ENCODE measurements around the gene ANKRD30A.

Gene ANKRD30A

GRCh38 chr10:37220866-37221265 lies 95.5 kb downstream of the ANKRD30A start:
- no peaks in the 10 kb centered on the region for H3K36me3 ChIP-seq (ENCODE audit: insufficient read depth, low read length)
- H3K27me3 ChIP-seq (ENCODE audit: insufficient read depth, low read length, poor library complexity), result no peaks in the 10 kb centered on the region
- no peaks in the 10 kb centered on the region for H3K79me2 ChIP-seq (ENCODE audit: insufficient read depth, low read length)
- TF ChIP-seq, protein P1, sequence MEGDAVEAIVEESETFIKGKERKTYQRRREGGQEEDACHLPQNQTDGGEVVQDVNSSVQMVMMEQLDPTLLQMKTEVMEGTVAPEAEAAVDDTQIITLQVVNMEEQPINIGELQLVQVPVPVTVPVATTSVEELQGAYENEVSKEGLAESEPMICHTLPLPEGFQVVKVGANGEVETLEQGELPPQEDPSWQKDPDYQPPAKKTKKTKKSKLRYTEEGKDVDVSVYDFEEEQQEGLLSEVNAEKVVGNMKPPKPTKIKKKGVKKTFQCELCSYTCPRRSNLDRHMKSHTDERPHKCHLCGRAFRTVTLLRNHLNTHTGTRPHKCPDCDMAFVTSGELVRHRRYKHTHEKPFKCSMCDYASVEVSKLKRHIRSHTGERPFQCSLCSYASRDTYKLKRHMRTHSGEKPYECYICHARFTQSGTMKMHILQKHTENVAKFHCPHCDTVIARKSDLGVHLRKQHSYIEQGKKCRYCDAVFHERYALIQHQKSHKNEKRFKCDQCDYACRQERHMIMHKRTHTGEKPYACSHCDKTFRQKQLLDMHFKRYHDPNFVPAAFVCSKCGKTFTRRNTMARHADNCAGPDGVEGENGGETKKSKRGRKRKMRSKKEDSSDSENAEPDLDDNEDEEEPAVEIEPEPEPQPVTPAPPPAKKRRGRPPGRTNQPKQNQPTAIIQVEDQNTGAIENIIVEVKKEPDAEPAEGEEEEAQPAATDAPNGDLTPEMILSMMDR (IDR thresholded peaks at IDR 0.05; ENCODE audit: borderline replicate concordance, extremely low read depth, low read length, poor library complexity, severe bottlenecking), result no peak
- no peak for TF ChIP-seq EZH2 (IDR thresholded peaks at IDR 0.05; ENCODE audit: borderline replicate concordance, low read depth, low read length, severe bottlenecking)
- no peak overlapping the region for H3K9ac ChIP-seq (ENCODE audit: low read depth, low read length)
- ATAC-seq (ENCODE audit: insufficient read depth, low read depth) (no peak), DNase-seq (no peak)
- no peaks in the 10 kb centered on the region for H4K20me1 ChIP-seq (ENCODE audit: insufficient read depth, low read length)
- no peak overlapping the region for H3K27ac ChIP-seq (ENCODE audit: low read length)
- H3K4me3 ChIP-seq (ENCODE audit: low read depth in 1 of 2, low read length in 2 of 2), result no peak overlapping the region
- H3K4me2 ChIP-seq (ENCODE audit: insufficient read depth, low read length), result no peak overlapping the region
- H2AFZ ChIP-seq (ENCODE audit: low read depth, low read length), result no peak overlapping the region
- no peaks in the 10 kb centered on the region for H3K9me3 ChIP-seq (ENCODE audit: insufficient read depth, low read length, severe bottlenecking)
- H3K4me1 ChIP-seq (ENCODE audit: insufficient read depth, low read length), result no peaks in the 10 kb centered on the region

GRCh38 chr10:37222046-37222445 lies 96.6 kb downstream of the ANKRD30A start:
- ATAC-seq (ENCODE audit: insufficient read depth, low read depth), result no peak
- no peak overlapping the region for H3K9ac ChIP-seq (ENCODE audit: low read depth, low read length)
- no peak for DNase-seq
- H2AFZ ChIP-seq (ENCODE audit: low read depth, low read length), result no peak overlapping the region
- no peaks in the 10 kb centered on the region for H3K79me2 ChIP-seq (ENCODE audit: insufficient read depth, low read length)
- no peak overlapping the region for H3K4me2 ChIP-seq (ENCODE audit: insufficient read depth, low read length)
- H3K9me3 ChIP-seq (ENCODE audit: insufficient read depth, low read length, severe bottlenecking), result no peaks in the 10 kb centered on the region
- H4K20me1 ChIP-seq (ENCODE audit: insufficient read depth, low read length), result no peaks in the 10 kb centered on the region
- H3K36me3 ChIP-seq (ENCODE audit: insufficient read depth, low read length), result no peaks in the 10 kb centered on the region
- TF ChIP-seq, protein P1 (IDR thresholded peaks at IDR 0.05; ENCODE audit: borderline replicate concordance, extremely low read depth, low read length, poor library complexity, severe bottlenecking), result no peak
- no peak for TF ChIP-seq EZH2 (IDR thresholded peaks at IDR 0.05; ENCODE audit: borderline replicate concordance, low read depth, low read length, severe bottlenecking)
- no peak overlapping the region for H3K27ac ChIP-seq (ENCODE audit: low read length)
- H3K4me1 ChIP-seq (ENCODE audit: insufficient read depth, low read length), result no peaks in the 10 kb centered on the region
- H3K27me3 ChIP-seq (ENCODE audit: insufficient read depth, low read length, poor library complexity), result no peaks in the 10 kb centered on the region
- H3K4me3 ChIP-seq (ENCODE audit: low read depth in 1 of 2, low read length in 2 of 2), result no peak overlapping the region

DNA sequence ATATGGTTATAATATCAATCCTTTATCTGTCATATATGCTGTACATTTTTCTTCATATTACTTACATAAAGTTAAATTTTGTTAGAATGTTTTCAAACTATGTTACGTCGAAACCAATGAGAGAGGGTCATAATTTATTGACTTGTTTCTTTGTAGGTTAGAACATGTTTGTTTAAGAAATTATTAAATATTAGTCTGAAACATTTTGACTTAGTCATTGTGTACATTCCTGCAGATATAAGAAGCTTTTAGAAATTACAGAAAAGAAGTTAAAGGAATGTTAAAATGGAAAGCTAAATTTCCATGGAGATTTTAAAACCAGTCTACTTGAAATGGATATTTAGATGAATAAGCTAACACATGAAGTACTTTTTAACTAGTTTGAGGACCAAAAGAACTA lies 99.8 kb downstream of the ANKRD30A start:
- Histone ChIP-seq H2AFZ (ENCODE audit: low read depth, low read length) (no peak overlapping the region), H3K9me3 (ENCODE audit: insufficient read depth, low read length, severe bottlenecking) (no peaks in the 10 kb centered on the region), H3K27ac (ENCODE audit: low read length) (no peak overlapping the region), H3K9ac (ENCODE audit: low read depth, low read length) (no peak overlapping the region), H3K36me3 (ENCODE audit: insufficient read depth, low read length) (no peaks in the 10 kb centered on the region), H3K4me1 (ENCODE audit: insufficient read depth, low read length) (no peaks in the 10 kb centered on the region), H3K27me3 (ENCODE audit: insufficient read depth, low read length, poor library complexity) (no peaks in the 10 kb centered on the region), H3K4me2 (ENCODE audit: insufficient read depth, low read length) (no peak overlapping the region), H4K20me1 (ENCODE audit: insufficient read depth, low read length) (no peaks in the 10 kb centered on the region), H3K4me3 (ENCODE audit: low read depth in 1 of 2, low read length in 2 of 2) (no peak overlapping the region), H3K79me2 (ENCODE audit: insufficient read depth, low read length) (no peaks in the 10 kb centered on the region)
- ATAC-seq (ENCODE audit: insufficient read depth, low read depth), result no peak
- TF ChIP-seq, protein P1 (IDR thresholded peaks at IDR 0.05; ENCODE audit: borderline replicate concordance, extremely low read depth, low read length, poor library complexity, severe bottlenecking), result no peak
- no peak for TF ChIP-seq EZH2 (IDR thresholded peaks at IDR 0.05; ENCODE audit: borderline replicate concordance, low read depth, low read length, severe bottlenecking)
- no peak for DNase-seq

GRCh38 chr10:37226524-37226923 lies 101.1 kb downstream of the ANKRD30A start:
- Histone ChIP-seq H2AFZ (ENCODE audit: low read depth, low read length) (no peak overlapping the region), H3K9ac (ENCODE audit: low read depth, low read length) (no peak overlapping the region), H3K79me2 (ENCODE audit: insufficient read depth, low read length) (no peaks in the 10 kb centered on the region), H3K4me3 (ENCODE audit: low read depth in 1 of 2, low read length in 2 of 2) (no peak overlapping the region), H3K36me3 (ENCODE audit: insufficient read depth, low read length) (no peaks in the 10 kb centered on the region), H3K4me1 (ENCODE audit: insufficient read depth, low read length) (no peaks in the 10 kb centered on the region), H3K4me2 (ENCODE audit: insufficient read depth, low read length) (no peak overlapping the region), H3K9me3 (ENCODE audit: insufficient read depth, low read length, severe bottlenecking) (no peaks in the 10 kb centered on the region), H3K27ac (ENCODE audit: low read length) (no peak overlapping the region), H3K27me3 (ENCODE audit: insufficient read depth, low read length, poor library complexity) (no peaks in the 10 kb centered on the region), H4K20me1 (ENCODE audit: insufficient read depth, low read length) (no peaks in the 10 kb centered on the region)
- ATAC-seq (ENCODE audit: insufficient read depth, low read depth), result no peak
- TF ChIP-seq EZH2 (IDR thresholded peaks at IDR 0.05; ENCODE audit: borderline replicate concordance, low read depth, low read length, severe bottlenecking), result no peak
- TF ChIP-seq, protein P1 (IDR thresholded peaks at IDR 0.05; ENCODE audit: borderline replicate concordance, extremely low read depth, low read length, poor library complexity, severe bottlenecking), result no peak
- DNase-seq, result no peak

Data from DND-41 (cell line).